ENCODE data around the gene IZUMO4. TPM values are rescaled to one million over a fixed set of nuclear protein-coding genes. Genes with fewer than 3 reads are reported as not detected.

IZUMO4 gene
- total RNA-seq, 1 donor from 2014 or later, result not detected

- Mint-ChIP-seq H3K36me3 (peaks cover 22% of the 10 kb centered on the region), H3K27me3 (ENCODE audit: insufficient read depth, low read depth) (no peaks in the 10 kb centered on the region), H3K4me1 (no peaks in the 10 kb centered on the region), H3K4me3 (no peak overlapping the region), H3K9me3 (no peaks in the 10 kb centered on the region), H3K27ac (no peak overlapping the region)
- Histone ChIP-seq H3K36me3 (no peaks in the 10 kb centered on the region), H3K79me2 (ENCODE audit: low read depth) (no peaks in the 10 kb centered on the region), H3F3A (ENCODE audit: low read depth) (no peaks in the 10 kb centered on the region), H3K9me3 (ENCODE audit: low read depth) (no peaks in the 10 kb centered on the region), H4K20me1 (ENCODE audit: low read depth) (peaks cover 4% of the 10 kb centered on the region), H3K4me1 (no peaks in the 10 kb centered on the region), H2AFZ (replicated peaks) (no peak overlapping the region), H3K9ac (no peak overlapping the region), H3K27ac (no peak overlapping the region), H3K4me2 (no peak overlapping the region), H3K4me3 (no peak overlapping the region), H3K27me3 (no peaks in the 10 kb centered on the region)
- no peak for DNase-seq (ENCODE audit: low spot score)
- TF ChIP-seq EZH2 (IDR thresholded peaks at IDR 0.05), result no peak
- no peak for TF ChIP-seq CTCF (IDR thresholded peaks at IDR 0.05)
- TF ChIP-seq EZH2phosphoT487 (IDR thresholded peaks at IDR 0.05), result no peak
Measured at GRCh38 chr19:2111886-2112285, 15.2 kb downstream of the IZUMO4 start.

GRCh38 chr19:2112516-2113320 is 16.0 kb downstream of the IZUMO4 start:
- no peak for TF ChIP-seq EZH2phosphoT487 (IDR thresholded peaks at IDR 0.05)
- TF ChIP-seq EZH2 (IDR thresholded peaks at IDR 0.05), result no peak
- no peak for TF ChIP-seq CTCF (IDR thresholded peaks at IDR 0.05)
- no peak overlapping the region for H3K4me3 Mint-ChIP-seq
- H3K36me3 Mint-ChIP-seq, result peaks cover 19% of the 10 kb centered on the region
- H3K27me3 ChIP-seq, result no peaks in the 10 kb centered on the region
- H3K27ac ChIP-seq, result no peak overlapping the region
- no peak overlapping the region for H2AFZ ChIP-seq (replicated peaks)
- H3K9me3 Mint-ChIP-seq, result no peaks in the 10 kb centered on the region
- H3K27ac Mint-ChIP-seq, result no peak overlapping the region
- H3K27me3 Mint-ChIP-seq (ENCODE audit: insufficient read depth, low read depth), result no peaks in the 10 kb centered on the region
- H3K4me3 ChIP-seq, result no peak overlapping the region
- H3K9ac ChIP-seq, result no peak overlapping the region
- H3K4me1 Mint-ChIP-seq, result no peaks in the 10 kb centered on the region
- no peak for DNase-seq (ENCODE audit: low spot score)
- H3K79me2 ChIP-seq (ENCODE audit: low read depth), result no peaks in the 10 kb centered on the region
- H3K36me3 ChIP-seq, result no peaks in the 10 kb centered on the region
- H3K4me2 ChIP-seq, result no peak overlapping the region
- no peaks in the 10 kb centered on the region for H3K4me1 ChIP-seq
- H3F3A ChIP-seq (ENCODE audit: low read depth), result no peaks in the 10 kb centered on the region
- H4K20me1 ChIP-seq (ENCODE audit: low read depth), result peaks cover 4% of the 10 kb centered on the region
- H3K9me3 ChIP-seq (ENCODE audit: low read depth), result no peaks in the 10 kb centered on the region

- H3K9ac ChIP-seq, result no peak overlapping the region
- no peak overlapping the region for H3K27ac ChIP-seq
- no peak overlapping the region for H3K27ac Mint-ChIP-seq
- H3F3A ChIP-seq (ENCODE audit: low read depth), result no peaks in the 10 kb centered on the region
- no peak overlapping the region for H3K4me2 ChIP-seq
- no peaks in the 10 kb centered on the region for H3K9me3 ChIP-seq (ENCODE audit: low read depth)
- peaks cover 4% of the 10 kb centered on the region for H4K20me1 ChIP-seq (ENCODE audit: low read depth)
- no peaks in the 10 kb centered on the region for H3K79me2 ChIP-seq (ENCODE audit: low read depth)
- H3K4me1 Mint-ChIP-seq, result no peaks in the 10 kb centered on the region
- no peaks in the 10 kb centered on the region for H3K9me3 Mint-ChIP-seq
- no peaks in the 10 kb centered on the region for H3K4me1 ChIP-seq
- TF ChIP-seq EZH2 (IDR thresholded peaks at IDR 0.05) (no peak), EZH2phosphoT487 (IDR thresholded peaks at IDR 0.05) (no peak), CTCF (IDR thresholded peaks at IDR 0.05) (no peak)
- H3K4me3 ChIP-seq, result no peak overlapping the region
- no peaks in the 10 kb centered on the region for H3K36me3 ChIP-seq
- no peak for DNase-seq (ENCODE audit: low spot score)
- no peak overlapping the region for H2AFZ ChIP-seq (replicated peaks)
- no peak overlapping the region for H3K4me3 Mint-ChIP-seq
- peaks cover 3% of the 10 kb centered on the region for H3K27me3 Mint-ChIP-seq (ENCODE audit: insufficient read depth, low read depth)
- peaks cover 19% of the 10 kb centered on the region for H3K36me3 Mint-ChIP-seq
- H3K27me3 ChIP-seq, result no peaks in the 10 kb centered on the region
Measured at GRCh38 chr19:2113439-2114211, 16.9 kb downstream of the IZUMO4 start.

Measured in neural progenitor cell (in vitro differentiated cells).